Activated T-cell treated with anti-CD3 and anti-CD28 coated beads for 48 hours (primary cell): ENCODE results near the gene HDDC3.

Source experiments
- DNase-seq: peaks from one replicate; pipeline ENCODE4 v3.0.0-alpha.2; 2020; ENCODE audit warnings: low read depth

Gene HDDC3

GRCh38 chr15:90891346-90891949, 40.9 kb downstream of the HDDC3 start:
- DNase-seq: no peak

- no peak for DNase-seq
Measured at GRCh38 chr15:90890839-90891238, 41.5 kb downstream of the HDDC3 start.

GRCh38 chr15:90889736-90890456, 42.5 kb downstream of the HDDC3 start:
- no peak for DNase-seq

- DNase-seq: no peak
Measured at GRCh38 chr15:90889313-90889730, 43.0 kb downstream of the HDDC3 start.

- no peak for DNase-seq
Measured at GRCh38 chr15:90887037-90887481, 45.3 kb downstream of the HDDC3 start.

- no peak for DNase-seq
Measured at GRCh38 chr15:90886291-90886614, 46.1 kb downstream of the HDDC3 start.

- DNase-seq: peak; percentile 76
Measured at GRCh38 chr15:90885432-90886290, 46.7 kb downstream of the HDDC3 start.

GRCh38 chr15:90884719-90885431, 47.5 kb downstream of the HDDC3 start:
- no peak for DNase-seq

- no peak for DNase-seq
Measured at GRCh38 chr15:90883976-90884718, 48.2 kb downstream of the HDDC3 start, which contains the start of gene FES. FES (plus strand) TSS chr15:90884504; CDS start chr15:90885046, 542 bp downstream.

GRCh38 chr15:90883526-90883975, 48.8 kb downstream of the HDDC3 start:
- no peak for DNase-seq

- no peak for DNase-seq
Measured at GRCh38 chr15:90882781-90883525, 49.4 kb downstream of the HDDC3 start.

GRCh38 chr15:90881978-90882721, 50.2 kb downstream of the HDDC3 start:
- no peak for DNase-seq

GRCh38 chr15:90881181-90881977, 51.0 kb downstream of the HDDC3 start:
- DNase-seq: no peak

- no peak for DNase-seq
Measured at GRCh38 chr15:90880381-90881145, 51.8 kb downstream of the HDDC3 start.
